Mesenchymal stem cell (in vitro differentiated cells and primary cell): ENCODE results near the gene LGALS3BP.

ENCODE experiments used
- DNase-seq: peaks from one replicate; pipeline ENCODE4 v3.0.0-alpha.2; 2013
- H2AFZ ChIP-seq: one replicate; pipeline ENCODE4 v1.6.1; 2013; ENCODE audit warnings: low read depth, mild to moderate bottlenecking, control low read depth, inconsistent platforms, low read length, moderate library complexity
- H2AK5ac ChIP-seq: 2 replicates; pipeline ENCODE4 v1.6.1; 2013; ENCODE audit warnings: low read length, moderate library complexity, mild to moderate bottlenecking, inconsistent platforms; ENCODE audit not compliant: severe bottlenecking
- H2BK120ac ChIP-seq: one replicate; pipeline ENCODE4 v1.6.1; 2013; ENCODE audit warnings: low read depth, mild to moderate bottlenecking, inconsistent platforms, low read length, moderate library complexity
- H2BK12ac ChIP-seq, 2 experiments: one replicate each; pipeline ENCODE4 v1.6.1; 2013; ENCODE audit warnings: inconsistent platforms in 2 of 2, low read length in 2 of 2, mild to moderate bottlenecking in 2 of 2, moderate library complexity in 2 of 2, control low read depth in 1 of 2
- H2BK15ac ChIP-seq: one replicate; pipeline ENCODE4 v1.6.1; 2013; ENCODE audit warnings: mild to moderate bottlenecking, low read depth, inconsistent platforms; ENCODE audit not compliant: poor library complexity, severe bottlenecking
- H2BK5ac ChIP-seq: 2 replicates; pipeline ENCODE4 v1.6.1; 2013; ENCODE audit warnings: low read depth, mild to moderate bottlenecking, low read length, control low read depth, inconsistent platforms; ENCODE audit not compliant: poor library complexity, severe bottlenecking
- H3K14ac ChIP-seq, 2 experiments: one replicate each; pipeline ENCODE4 v1.6.1; 2013; ENCODE audit warnings: inconsistent platforms in 2 of 2, low read length in 2 of 2, control low read depth in 1 of 2, mild to moderate bottlenecking in 1 of 2, moderate library complexity in 1 of 2
- H3K18ac ChIP-seq, 2 experiments: one replicate each; pipeline ENCODE4 v1.6.1; 2013; ENCODE audit warnings: inconsistent platforms in 2 of 2, low read length in 2 of 2, control low read depth in 1 of 2, low read depth in 1 of 2, mild to moderate bottlenecking in 1 of 2
- H3K23ac ChIP-seq, 2 experiments: one replicate each; pipeline ENCODE4 v1.6.1; 2013; ENCODE audit warnings: inconsistent platforms in 2 of 2, low read length in 2 of 2, mild to moderate bottlenecking in 2 of 2, moderate library complexity in 2 of 2, control low read depth in 1 of 2
- H3K27ac ChIP-seq: 2 replicates; pipeline ENCODE4 v1.5.1; 2013; ENCODE audit warnings: mild to moderate bottlenecking, moderate library complexity, low read length, control low read depth, inconsistent platforms; ENCODE audit not compliant: poor library complexity, severe bottlenecking
- H3K27me3 ChIP-seq, 2 experiments: 2 replicates each; pipeline versions ENCODE4 v1.6.1 to v1.7.0; 2013; ENCODE audit warnings: low read length in 2 of 2, mild to moderate bottlenecking in 2 of 2, moderate library complexity in 2 of 2, control low read depth in 1 of 2, inconsistent platforms in 1 of 2; ENCODE audit not compliant: control insufficient read depth in 1 of 2, insufficient read depth in 1 of 2
- H3K36me3 ChIP-seq, 2 experiments: 2 replicates each; pipeline versions ENCODE4 v1.6.1 to v1.7.0; 2013; ENCODE audit warnings: low read length in 2 of 2, control low read depth in 1 of 2, inconsistent platforms in 1 of 2, low read depth in 1 of 2, mild to moderate bottlenecking in 1 of 2; ENCODE audit not compliant: insufficient read depth in 2 of 2, control insufficient read depth in 1 of 2
- H3K4ac ChIP-seq, 2 experiments: one replicate each; pipeline ENCODE4 v1.6.1; 2013; ENCODE audit warnings: inconsistent platforms in 2 of 2, low read length in 2 of 2, mild to moderate bottlenecking in 2 of 2, moderate library complexity in 2 of 2, control low read depth in 1 of 2, low read depth in 1 of 2
- H3K4me1 ChIP-seq: 2 replicates; pipeline ENCODE4 v1.6.1; 2013; ENCODE audit warnings: low read depth, low read length, control low read depth; ENCODE audit not compliant: control insufficient read depth, insufficient read depth
- H3K4me2 ChIP-seq: 2 replicates; pipeline ENCODE4 v1.6.1; 2013; ENCODE audit warnings: low read length, mild to moderate bottlenecking, inconsistent platforms; ENCODE audit not compliant: poor library complexity, severe bottlenecking
- H3K4me3 ChIP-seq, 2 experiments: 2 replicates each; pipeline versions ENCODE4 v1.5.1 to v1.7.0; 2013; ENCODE audit warnings: low read length in 2 of 2, mild to moderate bottlenecking in 2 of 2, control low read depth in 1 of 2, low read depth in 1 of 2; ENCODE audit not compliant: insufficient read depth in 1 of 2
- H3K79me1 ChIP-seq: replicated peaks from 2 replicates; pipeline ENCODE4 v1.6.1; 2013; ENCODE audit warnings: mild to moderate bottlenecking, control low read depth, low read length, inconsistent platforms; ENCODE audit not compliant: poor library complexity, severe bottlenecking
- H3K9ac ChIP-seq: 2 replicates; pipeline ENCODE4 v1.7.0; 2013; ENCODE audit warnings: mild to moderate bottlenecking, low read length, moderate library complexity
- H3K9me3 ChIP-seq: 2 replicates; pipeline ENCODE4 v1.7.0; 2013; ENCODE audit warnings: mild to moderate bottlenecking, low read length; ENCODE audit not compliant: control insufficient read depth
- H4K8ac ChIP-seq: one replicate; pipeline ENCODE4 v1.6.1; 2013; ENCODE audit warnings: inconsistent platforms, mild to moderate bottlenecking, low read length, moderate library complexity
- H4K91ac ChIP-seq: one replicate; pipeline ENCODE4 v1.6.1; 2013; ENCODE audit warnings: mild to moderate bottlenecking, low read length, inconsistent platforms
- WGBS: methylation state at CpG from one replicate; pipeline ENCODE4 v1.1.7; 2013; ENCODE audit warnings: mixed read lengths; 5-methylcytosine and 5-hydroxymethylcytosine counted together

Gene LGALS3BP

DNA sequence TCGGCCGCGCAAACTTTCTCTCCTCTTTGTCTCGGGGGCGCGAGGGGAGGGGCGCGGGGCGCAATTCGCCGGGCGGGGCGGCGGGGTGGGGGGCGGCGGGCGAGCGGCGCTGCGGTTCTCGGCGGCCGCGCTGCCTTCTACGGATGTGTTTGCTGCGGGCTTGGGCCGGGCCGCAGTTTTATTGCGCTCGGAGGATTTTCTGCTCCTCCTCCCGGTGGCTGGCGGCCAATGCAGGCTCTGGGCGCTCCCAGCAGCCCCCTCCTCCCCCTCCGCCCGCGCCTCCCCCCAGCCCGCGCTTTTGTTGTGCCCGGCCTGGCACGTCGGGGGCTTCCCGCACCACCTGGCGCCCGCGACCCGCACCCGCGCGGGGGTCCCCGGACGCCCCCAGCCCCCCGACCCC lies 54.5 kb downstream of the LGALS3BP start, which contains the start of gene TIMP2:
TIMP2 (minus strand) TSS at position 154 of the 400 bp plus-strand sequence. CDS start 299 bp downstream, outside the sequence.
- Histone ChIP-seq H3K9ac (peak within 1 kb of the TSS; percentile 95), H3K27ac (peak within 1 kb of the TSS; percentile 53), H3K4ac (peak within 1 kb of the TSS; percentile 66 to 74), H3K14ac (peak within 1 kb of the TSS in 1 of 2 experiments; percentile 96), H3K79me1 (no peaks in the 10 kb centered on the region), H3K18ac (peak within 1 kb of the TSS; percentile 69 to 91), H2AFZ (peak within 1 kb of the TSS; percentile 90), H2AK5ac (peak within 1 kb of the TSS; percentile 54), H3K27me3 (no peaks in the 10 kb centered on the region), H3K4me1 (peaks cover 38% of the 10 kb centered on the region), H2BK120ac (peak within 1 kb of the TSS; percentile 81), H2BK5ac (peak within 1 kb of the TSS; percentile 57), H3K36me3 (peaks cover 7 to 10% of the 10 kb centered on the region in 2 experiments), H3K23ac (peak within 1 kb of the TSS in 1 of 2 experiments; percentile 86), H4K8ac (peak within 1 kb of the TSS; percentile 63), H2BK12ac (peak within 1 kb of the TSS in 1 of 2 experiments; percentile 95), H3K9me3 (no peaks in the 10 kb centered on the region), H2BK15ac (peak within 1 kb of the TSS; percentile 15), H4K91ac (peak within 1 kb of the TSS; percentile 91), H3K4me3 (peak within 1 kb of the TSS; percentile 77 to 98), H3K4me2 (peak within 1 kb of the TSS; percentile 91)
- DNase-seq: peak; percentile 86
- WGBS: under 1% methylated on average over 29 of the region's 52 CpGs

- no peak overlapping the region for H2BK5ac ChIP-seq
These were observed 55.1 kb downstream of the LGALS3BP start for GRCh38 chr17:78924481-78925151.

DNA sequence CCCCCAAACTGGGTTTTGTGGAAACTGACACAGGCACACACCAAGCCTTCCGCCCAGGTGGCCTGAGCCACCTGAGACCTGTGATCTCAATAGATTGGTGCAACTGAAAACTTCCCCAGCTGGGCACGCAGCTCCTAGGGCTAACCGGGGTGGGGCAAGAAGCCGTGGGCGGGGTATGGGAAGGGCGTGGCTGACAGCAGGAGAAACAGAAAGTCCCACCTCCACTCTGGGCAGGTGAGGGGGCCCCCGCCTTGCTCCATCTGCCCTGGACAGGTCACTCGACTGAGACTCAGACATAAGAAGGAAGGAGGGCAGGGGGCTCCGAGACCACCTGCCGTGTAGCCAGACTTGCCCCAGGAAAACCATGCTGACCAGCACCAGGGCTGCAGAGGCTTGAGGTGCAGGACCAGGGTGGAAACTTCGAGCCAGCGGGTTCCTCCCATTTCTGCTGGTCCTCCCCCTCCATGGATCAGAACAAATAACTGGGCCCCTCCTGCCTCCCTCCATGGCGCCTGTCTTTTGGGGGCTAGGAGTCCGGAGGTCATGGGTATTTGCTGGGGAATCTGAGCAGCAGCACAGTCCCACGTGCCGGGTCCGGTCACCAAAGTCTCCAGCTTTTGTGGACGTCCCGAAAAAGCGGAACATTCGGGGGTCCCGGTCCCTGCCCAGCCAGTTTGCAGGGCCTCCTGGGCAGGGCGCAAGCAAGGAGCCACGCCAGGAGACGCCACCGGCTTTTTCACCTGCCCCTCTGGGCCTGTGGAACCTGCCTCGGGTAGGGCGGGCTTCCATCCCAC lies 55.9 kb downstream of the LGALS3BP start:
- Histone ChIP-seq H3K4me1 (peaks cover 46% of the 10 kb centered on the region), H2BK120ac (peak overlapping the region; percentile 76), H3K14ac (peak overlapping the region in 1 of 2 experiments; percentile 19), H3K4me2 (peak overlapping the region; percentile 65), H3K23ac (peak overlapping the region in 1 of 2 experiments; percentile 32), H2AK5ac (no peak overlapping the region), H2AFZ (no peak overlapping the region), H3K27me3 (no peaks in the 10 kb centered on the region), H4K91ac (no peak overlapping the region), H2BK15ac (no peak overlapping the region), H3K4ac (peak overlapping the region in 1 of 2 experiments; percentile 47), H3K27ac (no peak overlapping the region), H3K36me3 (peaks cover 7 to 18% of the 10 kb centered on the region in 2 experiments), H3K79me1 (no peaks in the 10 kb centered on the region), H3K4me3 (peak overlapping the region; percentile 77 to 98), H2BK5ac (no peak overlapping the region), H4K8ac (no peak overlapping the region), H2BK12ac (no peak overlapping the region), H3K9me3 (no peaks in the 10 kb centered on the region), H3K9ac (peak overlapping the region; percentile 95), H3K18ac (peak overlapping the region in 1 of 2 experiments; percentile 86)
- DNase-seq: no peak
- WGBS: 13% methylated on average over 28 of the region's 28 CpGs

More at GRCh38 chr17:78924481-78925151, 55.1 kb downstream of the LGALS3BP start:
- WGBS: 2% methylated on average over 42 of the region's 64 CpGs
- H3K4me1 ChIP-seq: peaks cover 41% of the 10 kb centered on the region
- peak overlapping the region; percentile 2 for H2BK15ac ChIP-seq
- peak overlapping the region; percentile 65 for H3K4me2 ChIP-seq
- H2BK12ac ChIP-seq: no peak overlapping the region
- H3K27ac ChIP-seq: no peak overlapping the region
- no peak overlapping the region for H4K91ac ChIP-seq
- H3K14ac ChIP-seq: no peak overlapping the region
- peaks cover 7 to 15% of the 10 kb centered on the region in 2 experiments for H3K36me3 ChIP-seq
- H3K9me3 ChIP-seq: no peaks in the 10 kb centered on the region
- no peaks in the 10 kb centered on the region for H3K79me1 ChIP-seq
- H3K9ac ChIP-seq: peak overlapping the region; percentile 95
- peak overlapping the region in 1 of 2 experiments; percentile 74 for H3K4ac ChIP-seq
- peak overlapping the region in 1 of 2 experiments; percentile 86 for H3K18ac ChIP-seq
- H2AFZ ChIP-seq: no peak overlapping the region
- no peaks in the 10 kb centered on the region for H3K27me3 ChIP-seq
- DNase-seq: no peak
- no peak overlapping the region for H4K8ac ChIP-seq
- peak overlapping the region; percentile 77 to 98 for H3K4me3 ChIP-seq
- H2AK5ac ChIP-seq: no peak overlapping the region
- H3K23ac ChIP-seq: peak overlapping the region in 1 of 2 experiments; percentile 32
- H2BK120ac ChIP-seq: peak overlapping the region; percentile 81
